Measurements from ENCODE around the gene C5orf47. TPM values are rescaled to one million over a fixed set of nuclear protein-coding genes. Genes with fewer than 3 reads are reported as not detected.

Gene C5orf47
- total RNA-seq, 1 donor, result not detected

DNA sequence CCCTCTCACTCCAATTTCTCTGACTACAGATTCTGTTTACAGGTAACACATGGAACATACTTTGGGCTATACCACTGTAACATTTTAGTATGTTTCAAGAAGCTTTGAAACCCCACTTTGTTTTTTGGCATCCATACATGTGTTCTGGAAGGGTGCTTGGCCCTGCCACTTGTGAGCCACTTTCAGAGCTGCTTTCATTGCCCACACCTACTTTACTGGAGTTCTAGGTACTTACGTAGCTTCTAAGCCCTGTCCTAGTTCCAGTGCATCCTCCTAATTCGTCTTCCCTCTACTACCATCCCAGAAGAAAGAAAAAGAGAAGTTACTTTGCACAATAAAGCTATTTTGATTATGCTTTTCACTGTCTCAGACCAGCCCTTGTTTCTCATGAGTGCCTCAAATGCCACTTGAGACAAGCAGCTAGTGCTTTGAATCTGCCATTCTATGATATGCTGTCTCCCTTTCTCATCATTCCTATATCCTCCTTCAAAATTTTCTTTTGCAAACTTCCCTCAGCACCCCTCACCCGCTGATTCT is 26.5 kb upstream of the C5orf47 start:
- no peak for TF ChIP-seq CTCF (IDR thresholded peaks at IDR 0.05; ENCODE audit: insufficient read depth, low read length)
- H3K4me3 ChIP-seq (ENCODE audit: low read depth, low read length), result no peak overlapping the region
- DNase-seq (ENCODE audit: low read depth), result no peak

DNA sequence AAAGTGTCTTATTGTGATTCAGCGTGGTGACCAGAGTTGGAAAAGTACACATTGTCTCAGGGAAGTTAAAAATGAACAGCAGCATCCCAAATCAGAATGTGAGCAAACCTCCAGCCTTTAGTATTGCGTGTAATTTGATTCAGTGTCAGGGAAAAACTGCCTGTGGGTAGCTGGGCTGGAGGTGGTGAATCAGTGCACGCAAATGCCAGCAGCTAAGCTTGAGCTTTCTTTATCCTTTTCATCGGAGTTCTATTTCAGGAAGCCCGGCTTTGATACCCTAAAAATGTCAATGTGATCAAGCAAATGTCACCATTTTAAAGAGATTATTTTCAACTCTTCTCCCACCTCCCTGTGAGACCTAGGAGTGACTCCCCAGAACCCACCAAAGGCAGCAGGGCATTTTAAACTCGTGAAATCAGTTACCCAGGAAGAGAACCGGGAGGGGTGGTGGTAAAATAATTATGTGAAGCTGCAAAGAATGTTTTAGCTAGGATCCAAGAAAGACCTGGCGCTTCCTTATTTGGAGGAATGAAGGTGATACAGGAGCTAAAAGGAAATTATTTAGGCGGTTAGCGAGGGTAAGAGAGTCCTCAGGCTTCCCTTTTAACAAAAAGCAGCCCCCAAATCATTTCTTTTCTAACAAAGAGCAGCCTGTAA is 25.7 kb upstream of the C5orf47 start:
- DNase-seq (ENCODE audit: low read depth), result peak; percentile 62
- no peak for TF ChIP-seq CTCF (IDR thresholded peaks at IDR 0.05; ENCODE audit: insufficient read depth, low read length)
- peak overlapping the region; percentile 28 for H3K4me3 ChIP-seq (ENCODE audit: low read depth, low read length)

GRCh38 chr5:173963867-173964441 is 25.0 kb upstream of the C5orf47 start:
- DNase-seq (ENCODE audit: low read depth), result no peak
- no peak overlapping the region for H3K4me3 ChIP-seq (ENCODE audit: low read depth, low read length)
- no peak for TF ChIP-seq CTCF (IDR thresholded peaks at IDR 0.05; ENCODE audit: insufficient read depth, low read length)

DNA sequence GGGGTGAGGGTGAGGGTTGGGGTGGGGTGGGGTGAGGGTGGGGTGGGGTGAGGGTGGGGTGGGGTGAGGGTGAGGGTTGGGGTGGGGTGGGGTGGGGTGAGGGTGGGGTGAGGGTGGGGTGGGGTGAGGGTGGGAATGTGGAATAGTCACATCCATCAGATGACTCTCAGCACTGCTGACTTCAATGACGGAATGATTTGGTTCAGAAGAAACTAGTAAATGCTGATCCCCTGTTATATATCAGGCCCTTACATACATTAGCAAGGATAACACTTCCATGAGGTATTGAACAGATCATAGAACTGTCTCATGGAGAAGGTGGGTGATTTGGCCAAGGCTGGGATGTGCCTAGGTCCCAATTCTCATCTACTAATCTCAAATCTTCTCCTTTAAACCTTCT is 24.5 kb upstream of the C5orf47 start:
- no peak for TF ChIP-seq CTCF (IDR thresholded peaks at IDR 0.05; ENCODE audit: insufficient read depth, low read length)
- no peak for DNase-seq (ENCODE audit: low read depth)
- no peak overlapping the region for H3K4me3 ChIP-seq (ENCODE audit: low read depth, low read length)

DNA sequence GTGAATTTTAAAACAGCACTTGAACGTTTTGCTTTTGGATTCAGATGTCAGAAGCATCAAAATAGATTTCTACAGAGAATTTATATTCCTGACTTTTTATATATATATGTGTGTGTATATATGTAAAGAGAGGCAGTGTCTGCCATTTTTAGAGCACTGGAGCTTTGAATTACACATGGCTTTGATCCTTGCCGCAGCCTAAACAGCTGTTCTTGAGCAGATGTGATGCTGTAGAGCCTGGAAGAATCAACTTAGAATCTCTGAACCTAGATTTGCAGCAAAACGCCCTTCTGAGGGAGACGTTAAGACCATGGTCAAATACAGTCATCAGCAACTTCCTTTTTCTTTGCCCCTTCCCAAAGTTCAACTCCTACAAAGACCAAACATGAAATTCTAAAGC is 21.7 kb upstream of the C5orf47 start:
- no peak for TF ChIP-seq CTCF (IDR thresholded peaks at IDR 0.05; ENCODE audit: insufficient read depth, low read length)
- DNase-seq (ENCODE audit: low read depth), result no peak
- H3K4me3 ChIP-seq (ENCODE audit: low read depth, low read length), result no peak overlapping the region

DNA sequence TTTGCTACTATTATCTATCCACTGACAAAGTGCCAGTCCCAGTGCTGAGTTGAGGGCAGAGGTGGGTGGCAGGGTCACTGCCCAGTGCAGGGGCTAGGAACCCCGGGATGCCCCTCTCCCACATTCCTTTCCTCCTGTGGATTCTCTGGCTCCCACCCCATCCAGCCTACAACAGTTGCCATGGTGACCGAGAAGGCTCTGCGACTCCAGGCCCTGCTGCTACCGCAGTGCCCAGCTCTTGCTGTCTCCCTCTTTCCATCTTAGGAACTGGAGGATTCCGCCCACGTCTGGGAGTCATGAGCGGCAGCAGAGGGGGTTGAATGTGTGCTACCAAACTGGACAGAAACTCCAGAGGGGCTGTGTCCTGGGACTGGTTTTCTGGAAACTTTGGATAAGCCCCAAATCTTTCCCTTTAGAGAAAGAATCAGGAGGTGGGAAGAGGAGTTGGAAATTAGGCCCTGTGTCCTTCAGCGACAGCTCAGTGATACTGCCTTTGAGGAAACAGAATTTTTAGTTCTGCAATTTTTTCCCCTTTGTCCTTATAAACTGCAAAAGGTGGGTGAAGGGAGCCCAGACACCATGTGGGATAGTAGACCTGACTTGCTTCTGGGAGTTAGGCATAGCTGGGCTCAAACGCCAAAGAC is 20.7 kb upstream of the C5orf47 start:
- TF ChIP-seq CTCF (IDR thresholded peaks at IDR 0.05; ENCODE audit: insufficient read depth, low read length), result no peak
- no peak for DNase-seq (ENCODE audit: low read depth)

More for the DNA sequence above, 20.7 kb upstream of the C5orf47 start:
- H3K4me3 ChIP-seq (ENCODE audit: low read depth, low read length), result no peak overlapping the region

Measured in fibroblast of the aortic adventitia (primary cell).